PC-9 (cell line): Measurements from ENCODE around the gene ADAR.

Source experiments
- CTCF ChIP-seq: fragments of 200-600 bp; sonication (generic); conservative IDR thresholded peaks from 2 replicates; pipeline ENCODE4 v1.6.1; 2017; ENCODE audit warnings: mixed run types, antibody characterized with exemption, mild to moderate bottlenecking, moderate library complexity
- EZH2 ChIP-seq: fragments of 200-600 bp; sonication (generic); IDR thresholded peaks from 2 replicates; pipeline ENCODE4 v1.8.0; 2017; ENCODE audit warnings: antibody characterized with exemption, low read depth

DNA sequence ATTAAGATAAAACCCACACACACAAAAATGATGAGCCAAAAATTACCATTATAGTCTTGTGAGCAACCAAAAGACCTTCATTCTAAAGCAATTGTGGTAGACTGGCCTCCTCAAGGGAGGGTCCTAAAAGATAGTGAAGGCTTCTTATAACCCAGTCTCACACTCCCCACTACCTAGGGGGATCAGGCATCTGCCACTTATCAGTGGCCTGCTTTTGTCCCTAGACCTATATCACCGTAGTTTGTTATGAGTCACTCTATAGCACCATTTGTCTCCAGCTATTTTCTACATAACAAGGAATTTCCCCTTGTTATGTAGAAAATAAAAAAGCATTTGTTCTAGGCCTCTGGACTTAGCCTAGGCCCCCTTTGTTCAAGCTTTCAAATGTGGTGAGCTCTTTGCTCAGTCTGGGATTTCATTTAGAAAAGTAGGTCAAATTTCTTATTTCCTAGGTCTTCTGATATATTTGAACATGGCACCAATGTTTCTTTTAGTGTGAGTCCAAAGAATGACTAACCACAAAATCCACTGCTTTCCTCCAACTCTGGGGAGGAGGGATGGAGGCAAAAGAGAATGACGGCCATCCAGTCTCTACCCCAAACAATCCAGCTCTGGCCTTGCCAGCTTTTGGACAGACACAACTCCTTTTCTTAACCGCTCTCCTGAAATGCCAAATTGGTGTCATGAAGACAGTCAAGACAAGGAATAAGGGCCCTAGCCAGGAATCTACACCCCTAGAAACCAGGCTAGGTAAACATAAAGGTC lies 8.9 kb downstream of the ADAR start:
- TF ChIP-seq CTCF = no peak
- no peak for TF ChIP-seq EZH2
